Globus pallidus (tissue), 1 donor: ENCODE results near the gene ACP3.
A peak's percentile ranks its signal among the peaks of the same experiment; 100 is the strongest.
"Not testable (repeated sequence)": the region's sequence is repeated elsewhere in the genome, so short reads cannot be mapped to it uniquely, and the experiment has no call there.

Experiments
- DNase-seq: peaks from one replicate; pipeline ENCODE4 v3.0.0-alpha.2; 2015; ENCODE audit warnings: low spot score

ACP3 gene

DNA sequence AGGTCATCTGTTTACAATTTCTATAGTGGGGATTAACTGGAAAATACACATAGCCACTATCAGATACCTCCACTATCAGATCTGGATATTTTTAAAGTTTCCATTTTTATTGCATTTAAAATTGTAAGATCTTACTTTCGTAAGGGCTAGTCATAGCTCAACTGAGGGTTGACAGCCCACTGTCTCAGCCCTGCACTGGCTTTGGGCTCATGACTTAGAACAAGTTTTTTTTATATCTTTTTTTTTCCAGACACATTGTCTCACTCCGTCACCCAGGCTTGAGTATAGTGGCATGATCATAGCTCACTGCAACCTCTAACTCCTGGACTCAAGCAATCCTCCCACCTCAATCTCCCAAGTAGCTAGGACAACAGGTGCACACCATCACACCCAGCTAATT, 51.3 kb downstream of the ACP3 start:
- no peak for DNase-seq

DNA sequence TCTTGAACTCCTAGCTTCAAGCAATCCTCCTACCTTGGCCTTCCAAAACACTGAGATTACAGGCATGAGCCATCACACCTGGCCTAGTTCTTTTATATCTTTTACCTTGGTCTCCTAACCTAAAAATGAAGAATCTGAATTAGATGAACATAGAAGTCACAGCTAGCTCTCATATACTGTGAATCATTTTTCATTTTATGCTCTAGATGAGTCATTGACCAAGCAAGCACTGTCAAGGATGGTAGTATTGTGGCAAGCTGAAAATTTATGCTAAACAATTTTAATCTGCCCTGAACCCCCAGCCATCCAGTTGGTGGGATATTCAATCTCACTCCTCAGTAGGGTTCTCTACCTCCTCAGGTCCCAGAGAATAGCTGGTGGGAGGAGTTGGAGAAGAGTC, 51.8 kb downstream of the ACP3 start:
- DNase-seq, result no peak

DNA sequence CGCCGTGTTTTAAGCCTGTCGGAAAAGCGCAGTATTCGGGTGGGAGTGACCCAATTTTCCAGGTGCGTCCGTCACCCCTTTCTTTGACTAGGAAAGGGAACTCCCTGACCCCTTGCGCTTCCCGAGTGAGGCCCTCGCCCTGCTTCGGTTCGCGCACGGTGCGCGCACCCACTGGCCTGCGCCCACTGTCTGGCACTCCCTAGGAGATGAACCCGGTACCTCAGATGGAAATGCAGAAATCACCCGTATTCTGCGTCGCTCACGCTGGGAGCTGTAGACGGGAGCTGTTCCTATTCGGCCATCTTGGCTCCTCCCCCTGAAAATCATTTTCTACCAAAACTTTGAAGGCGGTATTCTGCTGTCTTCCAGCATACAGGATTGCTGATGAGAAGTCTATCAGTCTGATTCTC, 59.7 kb downstream of the ACP3 start:
- not testable (repeated sequence) for DNase-seq

DNA sequence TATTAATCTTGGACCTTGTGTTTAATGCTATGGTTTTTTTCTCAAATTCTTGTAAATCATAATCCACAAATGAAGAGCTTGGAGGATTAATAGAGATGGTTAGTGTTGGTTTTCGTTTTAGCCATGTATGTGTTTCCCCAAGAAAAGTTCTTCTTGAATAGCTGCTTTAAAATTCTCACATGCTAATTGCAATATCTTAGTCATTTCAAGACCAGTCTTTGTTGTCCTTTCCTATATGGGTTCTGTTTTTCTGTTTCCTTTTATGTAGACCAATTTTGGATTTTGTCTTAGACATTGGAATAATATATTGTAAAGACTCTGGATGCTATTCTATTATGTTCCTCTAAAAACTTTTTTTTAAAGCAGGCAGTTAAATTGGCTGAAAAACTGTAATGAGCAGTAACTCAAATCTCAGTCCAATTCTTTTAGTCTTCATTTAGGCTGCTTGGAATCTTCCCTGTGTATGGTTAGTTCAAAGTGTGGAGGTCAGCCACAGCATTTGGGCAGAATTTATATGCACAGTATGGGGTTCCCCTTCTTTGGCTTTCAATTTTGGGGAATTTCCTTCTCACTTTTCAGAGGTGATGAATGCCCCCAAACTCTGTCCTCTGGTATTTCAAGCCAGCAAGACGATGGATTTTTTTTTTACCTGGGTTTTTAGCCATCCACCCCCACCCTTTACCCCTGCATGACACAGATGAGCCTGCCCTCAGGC, 61.0 kb downstream of the ACP3 start:
- no peak for DNase-seq

DNA sequence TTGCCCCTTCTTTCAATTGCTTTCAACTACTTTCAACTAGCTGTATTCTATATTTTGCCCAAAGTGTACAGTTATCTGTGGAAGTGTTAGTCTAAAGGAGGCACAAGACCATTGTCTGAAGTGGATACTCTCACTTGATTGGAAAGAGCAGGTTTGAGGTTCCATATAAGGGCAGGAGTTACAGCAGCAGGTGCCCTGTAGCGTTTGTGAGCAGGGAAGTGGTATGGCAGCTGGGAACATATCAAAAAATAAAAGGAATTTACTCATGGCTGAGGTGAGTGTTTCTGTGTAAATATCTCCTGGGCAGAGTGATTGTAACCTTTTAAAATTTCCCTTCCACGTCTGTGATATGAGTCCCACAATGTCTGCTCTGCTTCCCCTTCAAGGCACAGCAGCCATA, 61.6 kb downstream of the ACP3 start:
- DNase-seq, result no peak

DNA sequence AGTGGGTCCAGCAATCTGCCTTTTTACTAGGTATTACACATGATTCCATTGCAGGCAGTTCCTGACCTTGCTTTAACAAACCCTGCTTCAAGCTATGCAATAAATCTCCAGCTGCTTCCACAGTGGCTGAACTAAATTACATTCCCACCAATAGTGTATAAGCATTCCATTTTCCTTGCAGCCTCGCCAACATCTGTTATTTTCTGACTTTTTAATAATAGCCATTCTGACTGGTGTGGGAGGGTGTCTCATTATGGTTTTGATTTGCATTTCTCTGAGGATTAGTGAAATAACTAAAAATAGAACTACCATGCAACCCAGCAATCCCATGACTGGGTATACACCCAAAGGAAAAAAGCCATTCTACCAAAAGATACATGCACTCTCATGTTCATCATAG, 63.7 kb downstream of the ACP3 start:
- DNase-seq, result no peak

DNA sequence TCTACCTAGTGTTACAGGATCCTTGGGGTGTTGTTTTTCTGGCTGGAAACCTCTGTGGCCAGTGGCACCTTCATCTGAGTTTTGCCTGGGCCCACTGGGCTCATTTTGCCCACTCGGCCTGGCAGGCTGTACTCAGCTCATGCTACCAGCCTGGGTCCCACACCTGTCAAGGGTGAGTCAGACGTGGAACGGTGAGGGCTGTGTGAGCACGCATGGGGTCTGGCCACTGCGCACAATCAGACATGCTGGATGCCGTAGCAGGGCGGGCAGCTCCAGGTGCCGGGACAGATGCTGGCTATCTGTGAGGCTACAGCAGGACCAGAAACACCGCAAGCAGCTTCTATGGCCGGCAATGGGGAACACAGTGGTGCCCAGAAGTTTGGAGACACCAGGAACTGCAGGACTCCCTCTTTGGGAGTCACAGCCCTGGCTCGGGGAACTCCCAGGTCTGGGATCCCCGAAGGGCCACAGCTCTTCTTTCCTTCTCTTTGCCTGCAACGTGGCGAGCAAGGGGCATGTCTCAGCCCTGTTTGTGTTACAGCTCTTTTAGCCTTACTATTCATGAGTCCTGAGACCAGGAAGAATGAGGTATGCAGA, 64.2 kb downstream of the ACP3 start:
- no peak for DNase-seq

DNA sequence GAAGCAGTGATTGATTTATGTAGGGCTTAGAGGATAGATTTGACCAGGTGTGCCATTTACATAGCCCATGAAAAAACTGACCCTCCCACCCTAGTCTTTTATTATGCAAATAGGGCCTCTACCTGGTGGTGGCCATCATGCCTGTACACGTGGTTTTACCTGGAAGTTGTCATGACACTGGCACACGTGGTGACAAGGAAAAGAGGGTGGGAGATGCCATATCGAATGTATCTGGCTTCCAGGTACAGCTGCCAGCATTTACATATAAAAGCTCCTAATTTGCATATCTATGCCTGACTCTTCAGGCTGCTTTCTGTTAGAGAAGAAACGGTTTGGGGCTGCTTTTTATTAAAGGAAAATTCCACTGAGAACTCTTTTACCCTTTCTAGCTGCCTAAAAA, 65.1 kb downstream of the ACP3 start:
- DNase-seq, result no peak

DNA sequence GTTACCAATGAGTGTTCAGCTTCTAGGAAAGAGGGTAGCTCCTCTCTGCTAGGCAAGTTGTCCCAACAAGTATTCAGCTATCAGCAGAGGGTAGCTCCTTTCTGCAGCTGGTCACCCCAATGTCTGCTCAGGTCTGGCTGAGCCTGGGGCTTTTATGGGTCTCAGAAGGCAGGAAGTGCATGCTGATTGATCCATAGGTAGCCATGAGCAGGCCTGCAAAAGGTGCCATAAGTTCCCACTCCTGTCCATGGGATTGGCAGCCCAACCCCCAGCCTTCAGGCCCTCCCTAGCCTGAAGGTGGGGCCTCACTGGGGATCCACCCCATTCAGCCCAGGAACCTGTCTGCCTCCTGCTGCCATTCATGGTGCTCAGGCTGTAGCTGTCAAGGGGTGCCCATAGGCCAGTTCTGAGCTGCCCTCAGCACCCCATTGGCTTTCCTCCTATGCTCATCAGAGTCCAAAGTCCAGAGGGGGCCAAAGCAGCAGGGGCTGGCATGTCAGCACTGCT, 65.5 kb downstream of the ACP3 start:
- no peak for DNase-seq

DNA sequence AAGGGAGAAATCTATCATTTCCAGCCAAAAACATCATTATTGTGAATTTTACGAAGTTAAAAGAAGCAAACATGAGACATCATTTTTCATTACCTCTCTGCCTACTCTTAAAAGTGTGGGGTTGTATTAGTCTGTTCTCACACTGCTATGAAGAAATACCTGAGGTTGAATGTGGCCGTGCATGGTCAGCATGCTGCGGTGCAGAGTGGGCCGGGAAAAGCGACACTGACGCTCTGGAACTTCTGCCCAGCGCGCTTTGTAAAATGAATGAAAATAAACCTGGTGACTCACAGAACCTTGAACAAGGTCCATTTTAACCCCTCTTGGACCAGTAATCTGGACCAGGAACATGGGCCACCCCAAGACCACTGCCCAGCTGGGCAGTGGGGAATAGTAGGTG, 69.1 kb downstream of the ACP3 start:
- DNase-seq, result no peak

DNA sequence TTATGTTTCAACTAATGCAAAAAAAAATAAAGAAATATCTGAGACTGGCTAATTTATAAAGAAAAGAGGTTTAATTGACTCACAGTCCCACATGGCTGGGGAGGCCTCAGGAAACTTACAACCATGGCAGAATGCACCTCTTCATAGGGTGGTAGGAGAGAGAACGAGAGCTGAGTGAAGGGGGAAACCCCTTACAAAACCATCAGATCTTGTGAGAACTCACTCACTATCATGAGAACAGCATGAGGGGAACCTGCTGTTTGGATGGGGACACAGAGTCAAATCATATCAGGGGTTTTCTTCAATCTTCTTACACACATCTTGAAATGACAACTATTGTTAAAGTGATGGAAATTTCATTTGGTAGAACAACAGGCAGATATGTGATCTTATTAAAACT, 75.5 kb downstream of the ACP3 start:
- not testable (repeated sequence) for DNase-seq

DNA sequence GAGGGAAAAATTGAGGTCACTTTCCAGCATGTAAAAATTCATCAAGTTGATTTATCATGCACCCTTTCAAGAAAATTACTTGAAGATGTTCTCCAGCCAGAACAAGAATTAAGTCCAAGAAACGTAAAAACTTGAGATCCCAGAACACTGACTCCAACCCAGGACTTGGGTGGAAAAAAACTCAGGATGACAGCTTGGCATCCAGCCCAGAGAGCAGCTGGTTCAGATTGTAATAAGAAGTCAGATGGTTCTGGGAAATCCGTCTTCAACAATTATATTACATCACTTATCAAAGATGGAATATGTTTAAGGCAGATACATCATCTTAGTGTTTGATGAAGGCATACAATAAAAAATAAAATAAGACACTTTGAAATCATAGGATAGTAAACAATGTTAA, 77.1 kb downstream of the ACP3 start:
- DNase-seq, result no peak

DNA sequence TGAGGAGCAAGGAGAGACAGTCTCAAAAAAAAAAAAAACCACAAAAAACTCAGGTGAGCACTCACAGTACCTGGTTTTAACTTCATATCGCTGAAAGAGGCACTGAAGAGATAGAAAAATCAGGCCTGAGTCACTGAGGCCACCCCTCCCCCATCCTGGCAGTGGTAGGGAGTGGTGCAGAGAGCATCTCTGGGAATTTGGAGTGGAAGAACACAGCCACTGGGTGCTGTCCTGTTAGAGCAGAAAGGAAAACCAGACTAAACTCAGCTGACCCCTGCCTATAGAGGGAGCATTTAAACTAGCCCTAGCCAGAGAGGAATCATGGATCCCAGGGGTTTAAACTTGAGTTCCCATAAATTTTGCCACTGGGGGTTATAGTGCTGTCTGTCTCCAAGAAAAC, 77.9 kb downstream of the ACP3 start:
- no peak for DNase-seq

DNA sequence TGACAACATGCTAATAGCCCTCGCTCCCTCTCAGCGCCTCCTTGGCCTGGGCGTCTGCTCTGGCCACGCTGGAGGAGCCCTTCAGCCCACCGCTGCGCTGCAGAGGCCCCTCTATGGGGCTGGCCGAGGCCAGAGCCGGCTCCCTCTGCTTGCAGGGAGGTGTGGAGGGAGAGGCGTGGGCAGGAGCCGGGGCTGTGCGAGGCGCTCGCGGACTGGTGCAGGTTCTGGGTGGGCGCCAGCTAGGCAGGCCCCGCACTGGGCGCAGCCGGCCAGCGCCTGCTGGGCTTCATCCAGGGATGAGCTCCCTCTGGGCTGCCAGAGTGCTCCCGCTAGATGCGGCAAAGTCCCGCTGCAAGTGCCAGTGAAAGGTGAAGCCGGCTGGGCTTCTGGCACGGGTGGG, 79.0 kb downstream of the ACP3 start:
- DNase-seq, result no peak

DNA sequence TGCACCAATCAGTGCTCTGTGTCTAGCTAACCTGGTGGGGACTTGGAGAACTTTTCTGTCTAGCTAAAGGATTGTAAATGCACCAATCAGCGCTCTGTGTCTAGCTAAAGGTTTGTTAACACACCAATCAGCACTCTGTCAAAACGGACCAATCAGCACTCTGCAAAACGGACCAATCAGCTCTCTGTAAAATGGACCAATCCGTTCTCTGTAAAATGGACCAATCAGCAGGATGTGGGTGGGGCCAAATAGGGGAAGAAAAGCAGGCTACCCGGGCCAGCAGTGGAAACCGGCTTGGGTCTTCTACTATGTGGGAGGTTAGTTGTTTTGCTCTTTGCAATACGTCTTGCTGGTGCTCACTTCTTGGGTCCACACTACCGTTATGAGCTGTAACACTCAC, 79.6 kb downstream of the ACP3 start:
- not testable (repeated sequence) for DNase-seq

DNA sequence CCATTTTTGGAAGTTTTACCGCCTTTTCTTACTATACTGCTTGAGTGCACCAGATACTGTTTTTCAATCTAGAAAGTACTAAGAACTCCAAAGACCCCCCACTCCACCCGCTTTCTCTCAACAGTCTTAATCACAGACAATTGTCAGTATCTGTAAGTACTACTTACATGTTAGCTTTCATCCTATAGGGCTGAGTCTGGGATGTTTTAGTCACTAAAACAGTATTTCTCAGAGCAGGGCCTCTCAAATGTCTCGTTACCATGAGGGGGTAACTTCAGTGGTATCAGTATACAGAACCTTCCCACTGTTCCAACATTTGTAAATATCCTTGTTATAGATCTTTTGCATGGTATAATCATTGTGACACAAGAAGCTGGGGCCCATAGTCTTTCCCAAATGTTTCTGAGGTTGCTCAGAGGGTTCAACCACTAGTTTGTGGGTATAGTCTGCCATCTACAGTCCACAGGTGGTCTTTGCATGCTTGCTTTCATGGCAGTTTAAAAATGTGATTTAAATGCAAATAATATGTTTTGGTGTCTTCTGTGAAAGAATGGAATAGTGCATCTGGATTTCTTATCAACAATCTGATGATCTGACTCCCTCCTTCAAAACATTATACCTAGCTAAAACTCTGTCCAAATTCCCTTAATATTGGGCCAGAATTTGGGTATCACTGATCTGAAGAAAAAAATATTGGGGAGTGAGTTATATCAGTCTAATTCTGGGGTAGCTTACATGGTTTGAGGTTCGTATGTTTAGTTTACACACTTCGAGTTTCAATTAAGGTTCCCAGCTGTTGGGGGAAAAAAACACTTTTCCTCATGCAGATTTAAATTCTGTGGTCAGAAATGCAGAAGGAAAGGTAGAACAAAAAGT, 82.1 kb downstream of the ACP3 start:
- peak; percentile 36 for DNase-seq

DNA sequence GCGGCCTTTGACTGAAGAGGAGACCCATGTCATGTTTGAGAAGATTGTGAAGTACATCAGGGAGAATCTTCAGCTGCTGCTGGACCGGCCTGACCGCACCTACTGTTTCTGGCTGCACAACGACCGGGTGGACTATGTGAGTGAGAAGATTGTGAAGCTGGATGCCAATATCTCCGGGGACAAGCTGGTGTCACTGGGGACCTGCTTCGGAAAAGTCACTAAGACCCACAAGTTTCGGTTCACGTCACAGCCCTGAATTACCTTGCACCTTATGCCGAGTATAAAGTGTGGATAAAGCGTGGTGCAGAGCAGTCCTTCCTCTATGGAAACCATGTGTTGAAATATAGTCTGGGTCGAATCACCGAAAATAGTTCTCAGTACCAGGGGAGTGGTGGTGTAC, 84.0 kb downstream of the ACP3 start:
- DNase-seq, result no peak

DNA sequence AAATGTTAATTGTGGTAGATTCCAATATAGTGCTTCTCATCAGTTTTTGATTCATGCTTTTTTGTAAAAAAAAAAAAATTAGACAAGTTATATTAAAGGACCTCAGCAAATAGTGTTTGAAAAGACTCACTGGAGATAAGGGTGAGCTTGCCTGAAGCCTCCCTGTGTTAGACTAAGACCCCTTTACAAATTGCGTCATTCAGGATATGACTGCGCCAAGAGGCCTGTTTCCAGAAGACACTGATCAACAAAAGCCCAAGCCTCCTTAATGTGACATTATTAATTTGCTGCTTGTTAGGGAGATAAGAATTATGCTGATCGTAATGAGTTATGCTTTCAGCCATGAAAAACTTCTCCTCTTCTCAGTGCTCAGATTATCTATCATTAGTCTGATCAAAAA, 87.1 kb downstream of the ACP3 start:
- no peak for DNase-seq

DNA sequence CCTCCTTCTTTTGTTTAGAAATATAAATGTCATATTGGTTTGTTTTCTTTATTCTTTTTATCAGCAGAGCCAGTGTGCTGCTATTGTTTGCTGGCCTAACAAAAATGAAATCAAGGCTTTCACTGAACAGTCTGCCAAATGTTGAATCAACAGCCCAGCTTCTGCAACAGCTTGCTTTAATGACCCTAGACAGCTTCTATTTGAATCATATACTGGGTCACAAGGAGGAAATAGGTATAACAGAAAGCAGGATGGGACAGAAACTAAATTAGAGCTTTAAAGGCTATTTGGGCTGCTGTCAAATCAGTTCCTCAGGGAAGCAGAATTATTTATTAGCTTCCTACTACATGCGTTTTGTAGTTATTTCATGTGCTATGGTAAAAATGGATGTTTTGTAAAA, 88.0 kb downstream of the ACP3 start:
- no peak for DNase-seq

DNA sequence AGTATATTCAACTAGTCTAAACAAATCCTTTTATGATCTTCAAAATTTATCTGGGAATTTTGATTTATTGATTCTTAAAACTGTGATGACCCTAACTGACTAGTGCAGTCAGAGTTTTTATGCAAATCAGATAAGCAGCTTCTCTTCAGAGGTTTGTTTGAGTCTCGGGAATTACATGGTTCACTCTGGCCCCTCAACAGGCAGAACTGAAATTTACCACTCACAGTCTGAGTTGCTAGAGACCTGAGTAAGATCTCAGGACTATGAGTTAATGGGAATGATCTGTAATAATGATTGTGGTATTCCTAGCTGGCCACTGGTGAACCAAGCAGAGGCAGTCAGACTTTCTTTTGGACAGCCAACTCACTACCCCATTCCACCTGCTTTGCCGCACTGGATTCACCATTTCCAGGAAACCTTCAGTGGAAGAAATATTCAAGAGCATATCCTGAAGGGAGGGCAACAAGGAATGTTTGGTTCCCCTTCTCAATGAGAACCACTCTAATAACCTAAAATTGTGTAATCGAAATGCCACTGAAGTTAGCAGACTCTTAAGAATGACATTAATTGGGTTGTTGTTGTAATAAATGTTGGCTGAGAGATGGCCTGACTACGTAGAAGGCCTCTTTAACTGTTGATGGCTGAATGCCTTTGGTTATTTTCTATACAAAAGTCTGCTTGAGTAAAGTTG, 88.5 kb downstream of the ACP3 start:
- no peak for DNase-seq

DNA sequence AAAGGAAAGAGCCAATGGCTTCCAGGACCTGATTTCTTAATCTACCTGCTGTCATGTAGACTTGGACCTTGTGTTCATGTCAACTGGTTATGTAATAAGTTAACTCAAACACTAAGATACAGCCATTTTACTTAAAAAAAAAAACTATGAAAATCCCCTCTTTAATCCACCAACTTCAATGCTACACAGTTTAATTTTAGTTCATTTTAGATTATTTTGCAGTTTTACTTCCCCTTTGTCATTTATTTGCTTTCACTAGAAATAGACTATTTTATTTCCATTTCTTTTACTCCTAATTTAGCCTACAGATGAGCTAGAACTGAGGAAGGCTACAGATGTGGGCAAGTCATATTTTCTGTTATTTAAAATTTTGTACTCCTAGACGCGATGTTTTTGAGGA, 89.4 kb downstream of the ACP3 start:
- DNase-seq, result no peak

DNA sequence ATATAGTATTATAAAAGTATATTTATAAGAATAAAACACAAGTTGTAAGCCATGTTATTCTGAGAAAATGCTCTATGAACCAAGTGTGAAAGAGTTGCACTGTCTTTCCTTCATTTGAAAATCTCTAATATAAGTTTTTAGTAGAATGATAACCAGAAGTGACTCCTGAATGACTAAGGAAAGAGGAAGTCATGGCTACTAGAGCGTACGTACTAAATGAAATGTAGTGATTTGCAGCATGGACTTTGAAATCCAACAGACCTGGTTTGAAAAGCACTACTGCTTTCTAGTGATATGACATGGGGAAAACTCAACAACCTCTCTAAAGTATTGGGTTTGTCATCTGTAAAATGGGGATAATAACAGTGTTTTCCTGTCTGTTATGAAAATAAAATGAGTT, 89.8 kb downstream of the ACP3 start:
- DNase-seq, result no peak
